Neural progenitor cell (in vitro differentiated cells): Measurements from ENCODE around the gene GAB1. TPM values are rescaled to one million over a fixed set of nuclear protein-coding genes. Genes with fewer than 3 reads are reported as not detected.

ENCODE experiments used
- DNase-seq: peaks from one replicate; pipeline ENCODE4 v3.0.0-alpha.2; 2016; ENCODE audit warnings: low spot score
- H2AFZ ChIP-seq: fragments of 200-600 bp; sonication (generic); replicated peaks from 2 replicates; pipeline ENCODE4 v1.6.1; 2016; ENCODE audit warnings: antibody characterized with exemption
- H3F3A ChIP-seq: fragments of 200-600 bp; sonication (generic); 2 replicates; pipeline ENCODE4 v1.6.1; 2016; ENCODE audit warnings: antibody characterized with exemption, low read depth
- H3K27ac ChIP-seq: fragments of 200-600 bp; sonication (generic); 2 replicates; pipeline ENCODE4 v1.5.1; 2016; ENCODE audit warnings: mild to moderate bottlenecking
- H3K27me3 ChIP-seq: fragments of 200-600 bp; sonication (generic); 2 replicates; pipeline ENCODE4 v1.6.1; 2016; ENCODE audit warnings: mild to moderate bottlenecking, moderate library complexity
- H3K36me3 ChIP-seq: fragments of 200-600 bp; sonication (generic); 2 replicates; pipeline ENCODE4 v1.5.1; 2016
- H3K4me1 ChIP-seq: fragments of 200-600 bp; sonication (generic); 2 replicates; pipeline ENCODE4 v1.6.1; 2016; ENCODE audit warnings: mixed run types
- H3K4me2 ChIP-seq: fragments of 200-600 bp; sonication (generic); 2 replicates; pipeline ENCODE4 v1.6.1; 2016
- H3K4me3 ChIP-seq: fragments of 200-600 bp; sonication (generic); 2 replicates; pipeline ENCODE4 v1.5.1; 2016
- H3K79me2 ChIP-seq: fragments of 200-600 bp; sonication (generic); 2 replicates; pipeline ENCODE4 v1.6.1; 2016; ENCODE audit warnings: low read depth
- H3K9ac ChIP-seq: fragments of 200-600 bp; sonication (generic); 2 replicates; pipeline ENCODE4 v1.6.1; 2016
- H3K9me3 ChIP-seq: fragments of 200-600 bp; sonication (generic); 2 replicates; pipeline ENCODE4 v1.5.1; 2016; ENCODE audit warnings: low read depth
- H4K20me1 ChIP-seq: fragments of 200-600 bp; sonication (generic); 2 replicates; pipeline ENCODE4 v1.6.1; 2016; ENCODE audit warnings: low read depth
- H3K27ac Mint-ChIP-seq: 3 replicates; pipeline ENCODE4 v1.8.0; 2021; ENCODE audit warnings: mixed read lengths
- H3K27me3 Mint-ChIP-seq: 2 replicates; pipeline ENCODE4 v1.8.0; 2022; ENCODE audit warnings: low read depth, mild to moderate bottlenecking, inconsistent platforms, moderate library complexity, mixed read lengths; ENCODE audit not compliant: insufficient read depth
- H3K36me3 Mint-ChIP-seq: 3 replicates; pipeline ENCODE4 v1.8.0; 2021; ENCODE audit warnings: mixed read lengths
- H3K4me1 Mint-ChIP-seq: 3 replicates; pipeline ENCODE4 v1.8.0; 2021; ENCODE audit warnings: mixed read lengths
- H3K4me3 Mint-ChIP-seq: 3 replicates; pipeline ENCODE4 v1.8.0; 2021; ENCODE audit warnings: mild to moderate bottlenecking, moderate library complexity, mixed read lengths
- H3K9me3 Mint-ChIP-seq: 3 replicates; pipeline ENCODE4 v1.8.0; 2020; ENCODE audit warnings: mixed read lengths
- CTCF ChIP-seq: fragments of 200-600 bp; sonication (generic); IDR thresholded peaks from 2 replicates; pipeline ENCODE4 v1.5.1; 2017; ENCODE audit warnings: antibody characterized with exemption, mild to moderate bottlenecking
- EZH2 ChIP-seq: fragments of 200-600 bp; sonication (generic); IDR thresholded peaks from 2 replicates; pipeline ENCODE4 v1.6.1; 2017; ENCODE audit warnings: antibody characterized with exemption, mild to moderate bottlenecking, moderate library complexity
- EZH2phosphoT487 ChIP-seq: fragments of 200-600 bp; sonication (generic); IDR thresholded peaks from 2 replicates; pipeline ENCODE4 v1.6.1; 2017; ENCODE audit warnings: antibody characterized with exemption
- total RNA-seq: library from RNA; depleted of rRNA; stranded (reverse); fragments of >200 nt; gene quantifications from 2 replicates; pipeline ENCODE4 v1.2.3, GENCODE V29; 2015; ENCODE audit warnings: low replicate concordance

GAB1 gene
- total RNA-seq, 1 donor from 2014 or later = 31.3 TPM

GRCh38 chr4:143374255-143374654, 37.6 kb downstream of the GAB1 start:
- Histone ChIP-seq H3K27ac (no peak overlapping the region), H3K27me3 (no peaks in the 10 kb centered on the region), H3F3A (no peaks in the 10 kb centered on the region), H3K4me2 (no peak overlapping the region), H3K9me3 (no peaks in the 10 kb centered on the region), H3K4me3 (no peak overlapping the region), H3K79me2 (peaks cover 14% of the 10 kb centered on the region), H3K36me3 (no peaks in the 10 kb centered on the region), H4K20me1 (peaks cover 31% of the 10 kb centered on the region), H3K9ac (no peak overlapping the region), H2AFZ (no peak overlapping the region), H3K4me1 (no peaks in the 10 kb centered on the region)
- Mint-ChIP-seq H3K27me3 (no peaks in the 10 kb centered on the region), H3K9me3 (peaks cover 8% of the 10 kb centered on the region), H3K4me1 (peaks cover 35% of the 10 kb centered on the region), H3K36me3 (peaks cover 5% of the 10 kb centered on the region), H3K27ac (no peak overlapping the region), H3K4me3 (no peak overlapping the region)
- DNase-seq = no peak
- no peak for TF ChIP-seq EZH2phosphoT487
- TF ChIP-seq CTCF = no peak
- no peak for TF ChIP-seq EZH2

GRCh38 chr4:143374771-143375170, 38.1 kb downstream of the GAB1 start:
- Histone ChIP-seq H3F3A (no peaks in the 10 kb centered on the region), H4K20me1 (peaks cover 31% of the 10 kb centered on the region), H3K79me2 (peaks cover 17% of the 10 kb centered on the region), H3K4me3 (no peak overlapping the region), H3K9me3 (no peaks in the 10 kb centered on the region), H3K27ac (no peak overlapping the region), H2AFZ (no peak overlapping the region), H3K27me3 (no peaks in the 10 kb centered on the region), H3K4me1 (no peaks in the 10 kb centered on the region), H3K36me3 (no peaks in the 10 kb centered on the region), H3K9ac (no peak overlapping the region), H3K4me2 (no peak overlapping the region)
- TF ChIP-seq EZH2 (no peak), EZH2phosphoT487 (no peak), CTCF (no peak)
- Mint-ChIP-seq H3K27me3 (no peaks in the 10 kb centered on the region), H3K27ac (no peak overlapping the region), H3K4me3 (no peak overlapping the region), H3K4me1 (peaks cover 35% of the 10 kb centered on the region), H3K9me3 (peaks cover 8% of the 10 kb centered on the region), H3K36me3 (peaks cover 2% of the 10 kb centered on the region)
- no peak for DNase-seq

- no peaks in the 10 kb centered on the region for H3K36me3 ChIP-seq
- H3K79me2 ChIP-seq = peaks cover 20% of the 10 kb centered on the region
- no peak overlapping the region for H2AFZ ChIP-seq
- H3K4me1 ChIP-seq = no peaks in the 10 kb centered on the region
- no peak overlapping the region for H3K27ac ChIP-seq
- Mint-ChIP-seq H3K27ac (no peak overlapping the region), H3K4me1 (peaks cover 36% of the 10 kb centered on the region), H3K9me3 (peaks cover 8% of the 10 kb centered on the region), H3K36me3 (peaks cover 2% of the 10 kb centered on the region), H3K4me3 (no peak overlapping the region), H3K27me3 (no peaks in the 10 kb centered on the region)
- no peaks in the 10 kb centered on the region for H3F3A ChIP-seq
- no peaks in the 10 kb centered on the region for H3K9me3 ChIP-seq
- no peaks in the 10 kb centered on the region for H3K27me3 ChIP-seq
- H4K20me1 ChIP-seq = peaks cover 31% of the 10 kb centered on the region
- H3K4me2 ChIP-seq = no peak overlapping the region
- H3K4me3 ChIP-seq = no peak overlapping the region
- DNase-seq = peak; percentile 39
- TF ChIP-seq EZH2phosphoT487 = no peak
- peak; percentile 38 for TF ChIP-seq CTCF
- no peak overlapping the region for H3K9ac ChIP-seq
Observed at GRCh38 chr4:143375326-143376073, 38.8 kb downstream of the GAB1 start.
